Forelimb muscle (tissue), 1 donor: Measurements from ENCODE around the gene BLM. TPM values are rescaled to one million over a fixed set of nuclear protein-coding genes. Genes with fewer than 3 reads are reported as not detected.

Experiments
- DNase-seq: peaks from one replicate; pipeline ENCODE4 v3.0.0-alpha.2; 2013; ENCODE audit warnings: low read depth
- polyA plus RNA-seq: library from polyadenylated mRNA; unstranded; fragments of 120-200 nt; gene quantifications from one replicate; pipeline ENCODE4 v1.2.1, GENCODE V29; 2013; ENCODE audit not compliant: insufficient read length

BLM gene
- polyA plus RNA-seq, 1 donor: 4.8 TPM

DNA sequence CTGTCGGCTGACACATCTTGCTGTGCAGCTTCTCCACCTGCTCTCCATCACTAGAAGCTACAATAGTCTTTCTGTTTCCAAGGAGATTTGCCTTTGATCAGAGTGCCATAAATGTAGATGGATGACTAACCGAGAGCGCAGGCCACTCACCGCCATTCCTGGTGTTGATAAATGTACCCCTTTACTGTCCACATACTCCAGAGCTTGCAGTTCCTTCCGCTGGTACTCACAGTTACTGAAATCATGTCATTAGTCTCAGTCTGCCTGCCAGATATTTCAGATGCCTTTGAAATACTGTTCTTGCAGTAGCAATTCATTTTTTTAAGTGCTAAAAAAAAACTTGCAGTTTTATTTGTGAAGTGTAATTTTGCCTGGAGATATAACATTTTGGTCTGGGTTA lies 72.3 kb downstream of the BLM start:
- DNase-seq: no peak

DNA sequence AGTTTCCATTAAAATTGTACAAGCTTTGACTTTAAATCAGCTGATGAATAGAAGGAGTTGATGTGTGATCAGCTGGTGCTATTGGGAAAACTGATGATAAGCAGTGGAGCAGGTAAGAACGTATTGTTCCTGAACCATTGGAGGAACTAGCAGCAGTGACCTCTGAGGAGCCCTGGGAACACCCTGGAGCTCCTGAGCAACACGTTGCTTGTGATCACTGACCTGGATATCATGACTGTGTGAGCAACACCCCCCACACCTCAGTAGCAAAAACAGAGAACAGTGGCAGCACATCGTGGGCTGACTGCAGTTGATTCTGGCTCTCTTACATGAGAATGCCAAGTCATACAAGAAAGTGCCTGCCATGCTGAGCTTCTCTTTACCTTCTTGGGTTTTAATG lies 72.9 kb downstream of the BLM start:
- DNase-seq: no peak

DNA sequence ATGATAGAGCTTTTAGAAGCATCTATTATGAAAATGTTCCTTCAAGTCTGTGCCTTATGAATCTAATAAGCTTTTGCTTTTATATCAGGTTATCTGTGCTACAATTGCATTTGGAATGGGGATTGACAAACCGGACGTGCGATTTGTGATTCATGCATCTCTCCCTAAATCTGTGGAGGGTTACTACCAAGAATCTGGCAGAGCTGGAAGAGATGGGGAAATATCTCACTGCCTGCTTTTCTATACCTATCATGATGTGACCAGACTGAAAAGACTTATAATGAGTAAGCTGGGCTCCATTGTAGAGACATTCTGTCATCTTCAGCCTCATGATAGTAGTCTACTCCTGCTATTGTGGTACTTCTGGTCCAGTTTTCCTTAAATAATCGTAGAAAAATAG lies 73.4 kb downstream of the BLM start:
- no peak for DNase-seq

DNA sequence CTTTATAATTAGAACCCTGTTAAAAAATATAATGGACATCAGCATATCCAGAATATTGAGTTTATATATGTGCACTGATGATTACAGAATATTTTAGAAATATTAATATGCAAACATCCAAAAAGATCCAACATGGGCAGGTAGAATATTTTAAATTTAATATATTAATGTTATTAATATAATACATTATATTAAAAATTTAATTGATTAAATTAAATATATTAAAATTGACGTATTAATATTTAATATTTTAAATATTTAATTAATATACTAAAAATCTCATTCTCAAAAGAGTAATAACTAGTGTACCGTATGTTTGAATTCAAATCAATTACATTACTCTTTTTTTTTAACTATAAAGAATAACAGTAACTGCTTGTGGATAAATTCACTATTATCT lies 77.4 kb downstream of the BLM start:
- no peak for DNase-seq

DNA sequence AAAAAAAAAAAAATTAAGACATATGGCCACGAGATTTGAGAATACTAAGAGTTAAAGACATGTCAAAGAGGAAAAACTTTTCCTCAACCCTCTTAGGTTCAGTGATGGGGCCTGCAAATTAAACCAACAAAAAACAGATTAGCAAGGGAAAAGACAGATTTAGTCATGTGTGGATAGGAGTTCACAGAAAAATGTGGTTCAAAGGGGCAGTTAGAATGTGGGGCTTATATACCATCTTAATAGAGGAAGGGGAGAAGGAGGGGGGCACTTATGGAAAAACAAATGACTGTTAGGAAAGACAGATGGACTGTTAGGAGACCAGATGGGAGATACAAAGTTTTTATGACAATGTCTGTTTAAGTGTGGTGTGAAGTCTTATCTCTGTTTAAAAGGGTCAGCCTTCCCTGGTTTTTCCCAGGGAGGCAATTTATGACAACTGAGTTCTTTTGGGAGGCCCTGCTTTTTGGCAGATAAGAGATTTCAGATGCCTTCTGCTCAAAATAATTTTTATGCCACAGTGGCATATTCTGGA lies 82.6 kb downstream of the BLM start:
- no peak for DNase-seq

DNA sequence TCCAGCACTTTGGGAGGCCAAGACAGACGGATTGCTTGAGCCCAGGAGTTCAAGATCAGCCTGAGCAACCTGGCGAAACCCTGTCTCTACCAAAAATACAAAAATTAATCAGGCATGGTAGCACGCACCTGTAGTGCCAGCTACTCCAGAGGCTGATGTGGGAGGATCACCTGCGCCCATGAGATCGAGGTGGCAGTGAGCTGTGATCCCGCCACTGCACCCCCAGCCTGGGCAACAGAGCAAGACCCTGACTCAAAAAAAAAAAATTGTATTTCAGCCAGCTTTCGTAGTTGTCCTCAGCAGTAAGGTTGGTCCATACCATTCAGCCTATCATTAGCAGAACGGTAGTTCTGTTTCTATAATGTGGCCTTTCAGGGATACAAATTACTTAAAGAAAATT lies 84.7 kb downstream of the BLM start:
- DNase-seq: no peak

DNA sequence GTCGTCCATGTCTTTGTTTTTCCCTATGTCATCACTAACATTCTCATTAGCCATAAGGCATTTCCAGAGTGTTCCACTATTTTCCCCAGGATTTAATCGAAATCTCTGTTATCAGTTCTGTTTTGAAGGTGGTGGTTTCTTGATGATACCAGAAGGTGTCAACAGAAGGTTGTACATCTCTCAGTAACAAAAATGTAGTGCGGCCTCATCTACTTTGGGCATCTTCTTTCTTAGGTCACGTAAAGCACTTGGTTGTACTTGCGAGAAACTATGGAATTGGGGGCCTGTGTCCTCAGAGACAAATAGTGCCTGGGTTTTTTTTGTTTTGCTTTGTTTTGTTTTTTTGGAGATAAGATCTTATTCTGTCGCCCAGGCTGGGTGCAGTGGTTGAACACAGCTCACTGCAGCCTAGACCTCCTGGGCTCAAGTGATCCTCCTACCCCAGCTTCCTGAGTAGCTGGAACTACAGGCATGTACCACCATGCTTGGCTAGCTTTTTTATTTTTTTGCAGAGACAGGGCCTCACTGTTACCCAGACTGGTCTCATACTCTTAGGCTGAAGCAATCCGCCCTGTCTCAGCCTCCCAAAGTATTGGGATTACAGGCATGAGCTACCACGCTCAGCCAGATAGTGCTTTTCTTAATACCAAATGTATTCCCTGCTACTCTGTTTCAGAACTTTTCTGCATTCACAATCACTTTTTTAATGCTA lies 90.1 kb downstream of the BLM start:
- DNase-seq: no peak

DNA sequence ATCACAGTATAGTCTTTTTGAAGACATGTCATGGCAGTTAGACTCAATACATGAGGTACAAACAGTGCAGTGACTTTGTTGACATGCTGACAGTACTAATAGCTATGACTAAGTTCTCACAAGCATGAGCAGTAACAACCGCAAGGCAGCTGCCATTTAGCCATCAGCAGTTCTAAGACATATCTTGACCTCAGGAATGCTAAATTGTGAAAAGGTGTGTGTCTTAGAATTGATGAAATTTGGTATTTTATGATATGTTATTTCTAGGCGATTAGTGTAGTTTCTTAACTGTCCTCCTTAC lies 90.6 kb downstream of the BLM start:
- no peak for DNase-seq

DNA sequence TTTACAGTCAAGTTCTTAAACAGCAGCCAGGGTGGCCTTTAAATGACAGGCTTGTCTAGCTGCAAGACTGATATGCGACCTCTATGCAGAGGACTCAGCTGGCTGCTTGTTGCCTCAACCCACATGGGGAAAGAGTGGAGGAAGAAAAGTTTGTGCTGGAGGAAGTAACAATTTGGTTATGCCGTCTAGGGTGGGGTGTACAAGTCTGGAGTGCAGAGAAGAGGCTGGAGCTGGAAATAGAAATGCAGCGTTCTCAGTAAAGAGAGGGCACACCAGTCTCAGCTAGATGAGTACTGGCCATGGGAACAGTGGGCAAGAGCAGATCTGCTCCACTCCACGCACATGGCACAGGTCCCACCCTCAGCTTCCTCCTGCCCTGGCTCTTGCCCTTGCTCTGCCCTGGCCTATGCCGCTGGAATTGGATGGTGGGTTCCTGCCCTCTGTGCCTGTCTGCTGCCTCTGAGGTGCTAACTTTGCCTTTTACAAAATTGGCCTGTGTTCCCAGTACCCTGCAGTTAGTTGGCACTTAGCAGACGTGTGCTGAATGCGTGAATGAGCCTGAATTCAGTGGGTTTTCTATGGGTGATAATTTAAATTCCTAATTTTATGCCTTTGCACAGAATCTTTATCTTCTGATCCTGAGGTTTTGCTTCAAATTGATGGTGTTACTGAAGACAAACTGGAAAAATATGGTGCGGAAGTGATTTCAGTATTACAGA lies 91.5 kb downstream of the BLM start:
- no peak for DNase-seq

DNA sequence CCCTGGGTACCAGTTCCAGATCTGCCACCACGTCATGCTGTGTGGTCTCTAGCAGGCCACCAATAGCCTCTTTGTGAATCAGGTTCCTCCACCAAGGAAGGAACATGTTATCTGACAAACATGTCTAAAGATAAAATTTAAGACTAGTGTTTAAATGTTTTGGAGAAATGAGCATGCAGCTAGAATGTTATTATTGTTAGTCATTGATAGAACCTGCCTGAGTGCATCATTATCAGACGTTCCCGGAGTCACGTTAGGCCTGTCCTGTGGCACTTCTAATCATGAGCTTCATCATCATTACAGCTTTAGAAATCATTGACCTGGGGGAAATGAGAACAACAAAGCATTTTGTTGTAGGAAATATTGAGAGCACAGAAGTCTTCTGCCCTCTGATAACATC lies 92.4 kb downstream of the BLM start:
- DNase-seq: no peak

DNA sequence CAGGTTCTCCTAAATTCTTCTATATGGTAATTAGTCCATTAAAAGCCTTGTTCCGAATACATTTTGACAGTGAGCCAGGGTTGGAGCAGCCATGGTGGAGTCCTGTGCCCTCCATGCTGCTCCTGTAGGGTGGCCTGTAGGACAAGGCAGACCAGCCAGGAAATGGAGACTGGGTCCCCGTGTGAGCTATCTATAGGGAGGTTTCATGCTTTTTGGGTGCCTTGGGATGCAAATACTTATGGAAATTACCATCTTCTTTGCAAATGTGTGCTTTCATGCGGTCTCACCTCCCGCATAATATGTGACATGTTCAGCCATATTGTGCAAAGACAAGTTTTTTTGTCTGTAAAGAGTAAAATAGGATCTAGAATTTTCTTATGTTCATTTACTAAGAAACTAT lies 93.2 kb downstream of the BLM start:
- DNase-seq: no peak

DNA sequence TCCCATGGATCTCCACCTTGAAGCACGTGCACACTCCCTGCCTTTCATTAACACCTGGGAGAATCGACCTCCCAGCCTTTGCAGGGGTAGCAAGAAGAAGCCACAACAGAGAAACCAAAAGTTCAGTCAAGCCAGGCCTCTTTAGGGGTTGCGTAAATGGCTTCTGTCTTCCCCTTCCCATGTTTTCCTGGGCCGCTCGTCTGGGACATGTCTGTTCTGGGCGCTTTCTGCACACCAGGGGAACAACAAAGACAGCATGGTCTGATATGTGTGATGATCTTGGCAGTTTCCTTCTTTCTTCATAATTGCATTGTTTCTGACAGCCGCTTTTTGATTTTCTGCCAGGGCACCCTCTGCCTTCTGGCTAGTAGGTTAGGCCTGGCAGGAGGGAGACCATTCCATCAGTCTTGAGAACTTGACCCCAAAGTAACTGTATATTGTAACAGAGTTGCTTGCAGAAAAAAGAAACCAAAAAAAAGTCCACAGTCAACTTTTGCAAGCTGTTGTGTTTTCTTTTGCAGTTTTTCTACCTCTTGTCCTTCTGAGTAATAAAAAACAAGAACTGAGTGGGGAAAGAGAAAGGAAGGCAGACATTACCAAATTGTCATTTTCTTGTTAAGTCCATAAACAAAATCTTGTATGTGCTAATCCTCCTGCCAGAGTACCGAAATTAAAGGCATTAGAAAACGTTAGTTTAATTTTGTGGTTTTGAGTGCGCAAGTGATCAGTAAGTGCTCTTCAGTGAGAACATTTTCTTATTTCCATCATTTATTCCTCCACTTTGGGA lies 95.2 kb downstream of the BLM start:
- no peak for DNase-seq

DNA sequence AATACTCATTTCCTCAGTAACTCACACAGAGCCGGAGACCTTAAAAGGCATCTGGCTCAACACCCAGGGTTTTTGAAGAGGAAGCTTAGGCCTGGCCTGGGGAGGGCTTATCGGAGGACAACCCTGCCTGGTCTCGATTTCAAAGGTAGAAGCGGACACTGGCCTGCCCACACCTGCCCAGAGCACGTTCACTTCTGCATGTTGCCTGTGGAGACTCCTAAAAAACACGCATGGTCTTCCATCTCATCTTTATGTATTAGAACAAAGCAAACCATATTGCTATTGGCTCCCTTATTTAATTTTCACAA lies 95.8 kb downstream of the BLM start:
- no peak for DNase-seq

DNA sequence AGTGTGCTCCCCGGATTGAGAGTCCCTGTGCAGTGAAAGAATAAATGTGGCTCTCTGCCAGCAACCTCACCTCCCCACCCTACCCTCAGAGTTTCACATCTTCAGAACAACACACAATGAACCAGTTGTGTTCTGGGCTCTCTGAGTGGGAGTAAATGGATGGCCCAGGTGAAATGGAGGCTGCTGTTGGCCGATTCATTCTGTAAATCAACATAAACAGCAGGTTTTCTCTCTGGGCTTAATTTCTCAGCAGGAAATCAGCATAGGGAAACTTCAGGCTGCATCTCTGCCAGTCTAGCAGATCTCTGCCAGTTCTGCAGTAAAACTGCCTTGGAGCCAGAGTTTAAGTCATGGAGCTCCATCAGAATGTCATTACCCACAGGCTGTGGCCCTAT lies 96.6 kb downstream of the BLM start:
- no peak for DNase-seq

DNA sequence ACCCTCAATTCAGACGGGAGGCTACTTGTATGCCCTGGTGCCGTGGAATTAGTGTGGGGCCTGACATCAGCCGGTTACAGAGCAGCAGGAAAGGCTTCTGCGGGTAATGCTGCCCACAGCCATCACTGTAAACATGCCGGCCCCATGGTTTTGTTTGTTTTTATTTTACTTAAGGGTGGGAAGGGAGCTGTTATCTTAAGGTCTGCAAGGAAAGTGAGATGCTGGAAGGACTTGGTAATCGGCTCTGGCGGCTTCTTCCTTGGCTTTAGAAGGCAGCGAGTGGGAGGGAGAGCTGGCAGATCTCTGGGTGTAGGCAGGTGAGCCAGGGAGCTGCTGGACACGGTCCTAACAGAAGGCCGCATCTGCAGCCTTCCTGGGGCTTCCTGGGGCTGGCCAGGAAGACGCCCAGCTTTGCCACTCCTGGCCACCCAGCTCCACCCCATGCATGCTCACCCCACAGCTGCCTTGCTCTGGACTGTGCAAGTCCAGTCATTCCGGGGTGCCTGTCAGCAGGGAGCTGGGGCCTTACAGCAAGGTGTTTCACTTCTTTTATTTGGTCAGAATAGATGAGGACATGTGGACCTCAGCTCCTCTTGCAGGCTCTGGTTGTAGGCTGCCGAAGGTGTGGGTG lies 97.2 kb downstream of the BLM start:
- no peak for DNase-seq

DNA sequence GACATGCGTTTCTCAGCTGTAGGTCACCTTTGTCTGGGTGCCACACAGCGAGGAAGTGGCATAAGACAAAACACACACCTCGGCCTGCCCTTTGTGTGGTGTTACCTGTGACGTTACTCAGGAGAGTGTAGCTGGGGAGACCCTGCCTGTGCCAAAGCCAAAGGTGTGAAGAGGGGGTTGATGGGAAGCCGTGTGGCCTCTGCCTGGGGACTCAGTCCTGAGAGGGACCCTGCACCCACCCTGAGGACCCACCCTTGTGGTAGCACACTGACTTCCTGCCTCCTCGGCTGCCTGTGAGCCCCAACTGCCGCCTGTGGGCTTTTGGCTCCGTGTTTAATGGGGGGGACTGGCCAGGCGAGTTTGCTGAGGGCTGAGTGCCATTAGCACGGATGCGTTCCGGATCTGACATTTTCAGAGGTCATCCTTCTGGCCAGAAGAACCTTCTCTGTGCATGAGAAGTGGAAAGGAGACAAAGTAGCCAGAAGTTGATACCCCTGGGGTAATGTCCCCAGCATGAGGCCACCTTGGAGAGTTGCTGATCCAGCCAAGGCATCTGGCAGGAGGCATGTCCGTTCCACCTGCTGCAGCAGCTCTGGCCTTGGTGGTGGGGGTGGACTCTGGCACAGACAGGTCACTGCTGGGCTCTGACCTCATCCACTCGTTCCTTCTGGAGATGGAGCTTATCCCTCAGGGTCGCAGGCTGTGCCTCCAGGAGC lies 99.4 kb downstream of the BLM start:
- no peak for DNase-seq

DNA sequence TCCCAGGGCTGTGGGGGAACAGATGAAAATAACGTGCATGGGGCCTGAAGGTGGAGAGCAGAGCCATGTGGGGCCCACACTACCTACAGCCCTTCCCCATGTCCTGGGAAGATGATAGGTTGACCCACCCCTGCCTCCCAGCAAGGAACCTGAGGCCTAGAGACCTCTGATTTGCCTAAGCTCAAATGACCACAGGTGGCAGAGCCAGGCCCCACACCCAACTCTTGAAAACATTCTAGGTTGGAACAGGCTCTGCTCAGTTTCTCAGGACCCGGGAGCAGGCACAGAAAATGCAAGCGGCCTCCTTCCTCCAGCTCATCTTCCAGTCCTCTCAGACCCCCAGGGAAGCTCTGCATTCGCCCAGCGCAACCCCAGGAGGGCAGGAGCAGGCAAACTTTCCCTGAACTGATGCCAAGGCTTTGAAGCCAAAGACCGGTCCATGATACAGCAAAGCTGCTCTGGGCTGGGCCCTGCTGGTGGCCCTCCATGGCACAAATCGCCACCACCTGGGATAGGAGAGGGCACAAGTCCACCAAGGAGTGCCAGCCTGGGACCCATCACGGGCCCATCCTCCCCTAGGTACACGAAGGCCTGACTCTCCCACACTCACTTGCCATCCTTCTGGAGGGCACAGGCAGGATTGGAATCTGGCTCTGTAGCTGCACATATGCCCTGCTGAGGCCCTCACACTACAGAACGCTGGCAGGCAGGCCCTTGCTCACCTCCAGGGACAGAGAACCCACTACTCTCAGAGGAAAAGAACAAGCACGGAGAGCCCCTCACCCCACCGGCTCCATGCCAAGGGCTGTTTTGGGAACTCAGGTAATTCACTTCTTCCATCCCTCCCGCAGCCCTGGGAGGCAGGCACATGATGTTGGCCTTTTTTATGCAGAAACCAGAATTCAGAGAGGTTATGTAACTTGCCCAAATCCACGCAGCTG lies 100.2 kb downstream of the BLM start:
- DNase-seq: no peak

DNA sequence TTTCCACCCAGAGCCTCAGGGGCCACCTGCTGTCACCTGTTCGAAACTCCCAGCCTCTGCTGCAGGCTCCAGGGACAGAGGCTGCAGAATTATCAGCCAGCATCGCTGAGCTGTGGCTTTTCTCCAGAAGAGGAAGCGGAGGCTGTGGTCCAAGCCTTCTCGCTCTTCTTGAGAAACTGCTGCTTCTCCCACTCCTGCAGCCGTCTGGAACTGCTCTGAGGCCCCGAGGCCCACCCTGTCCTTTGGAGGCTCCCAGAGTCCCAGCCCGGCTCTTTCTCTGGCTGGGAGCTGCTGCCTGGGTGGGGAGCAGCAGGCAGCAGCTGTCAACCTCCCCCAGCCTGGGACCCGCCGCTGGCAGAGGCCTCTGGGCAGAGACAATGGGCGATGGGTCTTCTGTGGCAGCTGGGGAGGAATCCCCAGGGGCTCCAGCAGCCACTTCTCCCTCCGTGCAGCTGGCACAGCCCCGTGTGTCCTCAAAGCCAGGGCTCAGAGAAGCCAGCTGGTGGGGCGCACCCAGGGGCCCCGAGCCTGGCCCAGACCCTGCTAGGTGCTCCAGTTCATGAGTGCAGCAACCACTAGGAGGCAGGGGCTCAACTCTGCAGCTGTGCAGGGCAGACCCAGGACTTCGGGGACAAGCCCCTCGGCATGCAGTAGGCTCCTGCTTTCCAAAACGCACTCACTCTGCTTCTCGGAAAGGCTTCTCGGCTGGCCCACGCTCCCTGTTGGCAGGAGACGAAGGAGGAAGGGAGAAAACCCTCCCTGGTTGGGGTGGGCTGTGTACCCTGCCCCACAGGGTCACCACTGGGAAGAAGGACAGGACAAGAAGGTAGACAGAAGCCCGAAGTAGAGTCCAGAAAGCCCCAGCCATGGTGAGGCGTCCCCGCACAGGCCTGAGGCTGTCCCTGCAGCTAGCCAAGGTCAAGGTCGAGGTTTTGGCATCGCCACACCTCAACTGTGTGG lies 101.4 kb downstream of the BLM start:
- DNase-seq: peak; percentile 35

DNA sequence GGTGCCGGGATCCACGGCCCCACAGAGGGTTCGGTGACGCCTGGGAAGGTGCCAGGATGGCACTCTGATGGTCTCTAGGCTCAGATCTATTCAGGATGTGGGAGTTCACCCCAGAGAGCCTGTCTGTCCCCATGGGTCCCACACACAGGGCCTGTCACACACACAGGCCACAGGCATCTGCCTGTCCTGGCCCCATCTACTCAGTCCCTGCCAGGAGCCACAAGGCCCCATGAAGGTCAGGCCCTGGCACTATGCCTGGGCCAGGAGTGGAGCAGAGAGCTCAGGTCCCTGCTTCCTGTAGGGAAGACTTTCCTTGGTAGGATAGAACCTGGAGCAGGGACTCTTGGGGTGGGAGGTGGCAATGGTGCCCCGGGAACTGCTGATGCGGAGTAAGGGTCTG lies 102.2 kb downstream of the BLM start:
- no peak for DNase-seq

DNA sequence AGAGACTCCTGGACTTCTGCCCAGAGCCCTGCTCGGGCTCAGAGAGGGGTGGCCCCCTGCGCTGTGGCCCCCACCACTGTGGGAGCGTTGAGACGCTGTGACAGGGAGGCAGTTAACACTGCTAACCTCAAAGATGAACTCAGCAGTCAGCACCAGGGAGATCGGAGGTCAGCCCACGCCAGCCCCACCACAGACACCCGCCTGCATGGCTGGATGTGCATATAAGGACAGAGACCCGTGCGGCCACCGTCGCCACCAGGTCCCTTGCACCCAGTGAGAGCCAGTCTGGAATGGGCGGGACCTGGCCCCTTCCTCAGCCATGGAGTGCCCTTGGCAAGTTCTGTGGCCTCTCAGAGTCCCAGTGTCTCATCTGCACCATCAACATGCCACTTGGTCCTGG lies 102.7 kb downstream of the BLM start:
- DNase-seq: no peak
